ENCODE measurements around the gene RPS6KA2.

RPS6KA2 gene

GRCh38 chr6:166487148-166487547 lies 139.9 kb downstream of the RPS6KA2 start:
- peak overlapping the region; percentile 86 for H3K4me3 Mint-ChIP-seq
- H3K27ac Mint-ChIP-seq = peak overlapping the region; percentile 99
- peaks cover 24% of the 10 kb centered on the region for H3K4me1 Mint-ChIP-seq
- no peaks in the 10 kb centered on the region for H3K27me3 Mint-ChIP-seq
- H3K36me3 Mint-ChIP-seq = peaks cover 11% of the 10 kb centered on the region
- no peaks in the 10 kb centered on the region for H3K9me3 Mint-ChIP-seq

DNA sequence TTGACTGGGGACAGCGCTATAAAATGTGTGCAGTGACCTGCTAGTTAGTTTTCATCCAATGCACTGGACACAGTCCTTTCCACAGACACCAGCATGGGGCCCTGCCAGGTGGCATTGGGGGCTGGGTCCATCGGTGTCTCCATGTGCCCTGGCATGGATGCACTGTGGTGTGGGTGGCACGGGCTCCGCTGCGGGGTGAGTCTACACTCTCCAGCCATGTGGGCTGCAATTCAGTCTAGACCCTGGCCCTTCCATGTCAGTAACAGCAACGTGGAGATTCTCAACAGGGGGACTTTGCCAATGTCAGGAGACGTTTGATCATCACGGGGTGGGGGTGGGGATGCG lies 140.5 kb downstream of the RPS6KA2 start:
- H3K27ac Mint-ChIP-seq = no peak overlapping the region
- H3K4me1 Mint-ChIP-seq = peaks cover 24% of the 10 kb centered on the region
- H3K27me3 Mint-ChIP-seq = no peaks in the 10 kb centered on the region
- peaks cover 10% of the 10 kb centered on the region for H3K36me3 Mint-ChIP-seq
- no peaks in the 10 kb centered on the region for H3K9me3 Mint-ChIP-seq
- H3K4me3 Mint-ChIP-seq = no peak overlapping the region

DNA sequence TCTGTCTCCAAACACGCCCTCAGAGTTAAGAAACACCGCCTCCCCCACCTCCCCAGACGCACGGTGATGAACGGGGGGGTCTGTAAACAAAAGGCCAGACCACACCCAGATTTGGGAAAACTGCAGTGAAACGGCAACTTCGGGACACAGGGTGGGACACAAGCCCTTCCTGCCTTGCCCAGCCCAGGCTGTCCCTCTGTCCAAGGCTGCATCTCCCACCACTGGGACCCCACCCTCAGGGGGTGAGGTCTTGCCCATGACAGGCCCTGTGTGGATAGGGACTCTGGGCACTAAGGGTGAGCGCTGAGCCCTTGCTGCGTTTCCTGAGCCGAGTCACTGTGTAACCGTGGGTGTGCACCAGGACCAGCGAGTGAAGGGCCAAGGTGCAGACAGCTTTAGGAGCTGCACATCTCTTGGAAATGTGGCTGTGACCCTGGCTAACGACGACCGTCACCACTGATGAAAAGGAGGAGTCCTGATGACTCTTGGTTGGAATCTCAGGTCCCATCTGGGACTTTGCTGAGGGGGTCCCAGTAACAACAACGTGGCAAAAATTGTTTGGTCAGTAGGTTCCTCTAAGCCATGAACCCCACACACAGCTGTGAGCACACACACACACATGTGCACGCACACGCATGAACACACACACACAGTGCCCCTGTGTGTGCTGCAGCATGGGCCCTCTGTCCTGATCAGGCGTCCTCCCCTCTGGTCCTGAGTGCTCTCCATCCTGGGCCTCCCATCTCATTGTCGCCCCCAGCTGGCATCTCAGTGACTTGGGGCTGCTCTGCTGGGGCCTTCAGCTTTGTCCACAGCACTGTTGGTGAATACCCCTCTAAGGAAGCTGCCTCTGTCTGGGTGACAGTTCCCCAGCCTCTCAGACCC lies 141.2 kb downstream of the RPS6KA2 start:
- H3K27ac Mint-ChIP-seq = no peak overlapping the region

DNA sequence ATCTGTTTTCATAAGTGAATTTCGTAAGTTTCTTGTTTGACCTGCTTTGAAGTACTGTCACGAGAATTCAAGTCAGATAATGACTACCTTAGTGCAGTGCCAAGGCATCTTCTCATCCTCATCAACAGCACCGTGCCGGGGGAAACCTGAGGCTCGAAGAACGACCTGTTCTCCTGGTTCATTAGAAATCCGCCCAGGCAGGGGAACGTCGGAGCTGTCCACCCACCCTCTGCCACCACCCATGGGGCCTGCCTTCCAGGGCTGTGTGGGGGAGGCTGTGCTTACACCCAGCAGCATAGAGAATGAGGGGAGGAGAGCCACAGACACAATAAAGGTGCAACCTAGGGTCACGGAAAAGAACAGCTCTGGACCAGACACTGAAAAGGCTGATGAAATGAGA lies 142.2 kb downstream of the RPS6KA2 start:
- Mint-ChIP-seq H3K4me1 (peaks cover 21% of the 10 kb centered on the region), H3K27ac (no peak overlapping the region), H3K4me3 (no peak overlapping the region), H3K27me3 (no peaks in the 10 kb centered on the region), H3K9me3 (no peaks in the 10 kb centered on the region), H3K36me3 (peaks cover 8% of the 10 kb centered on the region)

More for the DNA sequence above, 141.2 kb downstream of the RPS6KA2 start:
- no peaks in the 10 kb centered on the region for H3K9me3 Mint-ChIP-seq
- peaks cover 9% of the 10 kb centered on the region for H3K36me3 Mint-ChIP-seq
- no peak overlapping the region for H3K4me3 Mint-ChIP-seq
- H3K27me3 Mint-ChIP-seq = no peaks in the 10 kb centered on the region
- peaks cover 24% of the 10 kb centered on the region for H3K4me1 Mint-ChIP-seq

GRCh38 chr6:166483573-166484250 lies 143.3 kb downstream of the RPS6KA2 start:
- Mint-ChIP-seq H3K27ac (no peak overlapping the region), H3K9me3 (no peaks in the 10 kb centered on the region), H3K27me3 (no peaks in the 10 kb centered on the region), H3K36me3 (peaks cover 8% of the 10 kb centered on the region), H3K4me1 (peaks cover 14% of the 10 kb centered on the region), H3K4me3 (no peak overlapping the region)

DNA sequence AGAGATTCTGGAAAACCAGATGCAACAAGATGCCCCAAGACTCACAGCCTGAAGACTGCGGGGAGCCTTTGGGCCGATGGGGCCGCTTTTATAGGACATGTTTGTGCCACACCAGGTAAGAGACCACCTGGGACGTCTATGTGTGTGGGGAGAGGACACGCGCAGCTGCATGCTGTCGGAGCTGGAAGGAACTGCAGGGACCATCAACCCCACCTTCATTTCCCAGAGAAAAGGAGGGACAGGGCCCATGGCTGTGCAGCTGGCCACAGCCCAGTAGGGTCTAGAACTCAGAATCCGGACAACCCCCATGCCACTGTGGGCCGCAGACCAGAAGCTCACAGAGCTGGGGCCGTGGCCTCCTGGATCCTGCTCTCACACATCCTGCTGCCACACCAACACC lies 144.0 kb downstream of the RPS6KA2 start:
- H3K4me1 Mint-ChIP-seq = peaks cover 10% of the 10 kb centered on the region

GRCh38 chr6:166478782-166479592 lies 148.1 kb downstream of the RPS6KA2 start:
- Mint-ChIP-seq H3K36me3 (peaks cover 2% of the 10 kb centered on the region), H3K27ac (no peak overlapping the region), H3K27me3 (no peaks in the 10 kb centered on the region), H3K9me3 (no peaks in the 10 kb centered on the region), H3K4me3 (no peak overlapping the region), H3K4me1 (peaks cover 5% of the 10 kb centered on the region)

More for the DNA sequence above, 144.0 kb downstream of the RPS6KA2 start:
- Mint-ChIP-seq H3K36me3 (peaks cover 7% of the 10 kb centered on the region), H3K4me3 (no peak overlapping the region), H3K27me3 (no peaks in the 10 kb centered on the region), H3K9me3 (no peaks in the 10 kb centered on the region), H3K27ac (no peak overlapping the region)

DNA sequence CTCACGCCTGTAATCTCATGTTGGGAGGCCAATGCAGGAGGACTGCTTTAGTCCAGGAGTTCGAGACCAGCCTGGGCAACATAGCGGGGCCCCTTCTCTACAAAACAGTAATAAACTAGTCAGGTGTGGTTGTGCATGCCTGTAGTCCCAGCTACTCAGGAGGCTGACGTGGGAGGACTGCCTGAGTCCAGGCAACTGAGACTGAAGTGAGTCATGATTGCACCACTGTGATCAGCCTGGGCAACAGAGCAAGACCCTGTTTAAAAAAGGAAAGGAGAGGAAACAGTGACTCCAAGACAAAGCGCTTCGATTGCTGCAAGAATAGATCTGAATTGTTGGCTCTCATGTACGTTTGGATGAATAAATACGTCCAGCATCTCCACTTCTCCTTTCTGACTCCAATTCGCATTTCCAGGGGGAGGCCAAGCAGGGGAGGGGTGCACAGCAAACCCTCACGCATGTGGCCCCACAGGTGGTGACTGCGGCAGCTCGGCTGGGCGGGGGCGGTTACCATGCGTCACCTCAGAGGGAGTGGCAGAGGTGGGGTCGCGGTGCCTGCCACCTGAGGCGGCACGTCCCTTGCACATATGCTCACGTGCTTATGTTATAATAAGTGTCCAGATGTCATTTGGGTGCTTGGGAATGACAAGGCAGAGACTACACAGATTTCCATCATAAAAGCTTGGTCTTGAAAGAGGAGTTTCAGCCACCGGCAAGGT lies 149.2 kb downstream of the RPS6KA2 start:
- no peak overlapping the region for H3K4me3 Mint-ChIP-seq
- H3K36me3 Mint-ChIP-seq = peaks cover 2% of the 10 kb centered on the region
- no peak overlapping the region for H3K27ac Mint-ChIP-seq
- H3K4me1 Mint-ChIP-seq = peaks cover 6% of the 10 kb centered on the region
- H3K27me3 Mint-ChIP-seq = no peaks in the 10 kb centered on the region
- no peaks in the 10 kb centered on the region for H3K9me3 Mint-ChIP-seq

DNA sequence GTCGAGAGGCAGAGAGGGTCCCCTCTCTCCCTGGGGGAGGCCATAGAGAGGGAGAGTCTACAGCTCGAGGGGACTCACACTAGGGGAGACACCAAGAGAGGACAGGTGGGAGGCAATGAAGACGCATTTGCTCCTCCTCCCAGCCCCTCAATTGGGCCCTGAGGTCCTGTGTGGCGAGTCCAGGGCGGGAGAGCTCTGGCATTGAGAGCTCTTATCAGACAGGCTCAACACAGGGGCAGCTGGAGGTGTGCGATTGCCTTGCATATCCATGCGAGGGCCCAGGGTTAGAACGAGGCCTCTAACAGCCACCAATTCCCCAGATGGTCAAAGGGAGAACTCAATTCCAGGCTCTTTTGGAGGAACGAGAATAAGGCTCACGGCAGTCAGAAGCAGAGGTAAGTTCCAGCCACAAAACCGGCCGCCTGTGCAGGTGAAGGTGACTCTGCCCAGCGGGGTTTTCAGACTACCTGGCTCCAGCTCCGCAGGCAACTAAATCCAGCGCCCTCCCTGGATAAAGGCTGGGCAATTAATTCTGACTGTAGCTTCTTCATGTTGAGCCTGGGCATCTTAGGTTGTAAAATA lies 150.3 kb downstream of the RPS6KA2 start:
- Mint-ChIP-seq H3K27me3 (no peaks in the 10 kb centered on the region), H3K4me3 (no peak overlapping the region), H3K4me1 (peaks cover 6% of the 10 kb centered on the region), H3K9me3 (no peaks in the 10 kb centered on the region), H3K36me3 (no peaks in the 10 kb centered on the region), H3K27ac (no peak overlapping the region)

DNA sequence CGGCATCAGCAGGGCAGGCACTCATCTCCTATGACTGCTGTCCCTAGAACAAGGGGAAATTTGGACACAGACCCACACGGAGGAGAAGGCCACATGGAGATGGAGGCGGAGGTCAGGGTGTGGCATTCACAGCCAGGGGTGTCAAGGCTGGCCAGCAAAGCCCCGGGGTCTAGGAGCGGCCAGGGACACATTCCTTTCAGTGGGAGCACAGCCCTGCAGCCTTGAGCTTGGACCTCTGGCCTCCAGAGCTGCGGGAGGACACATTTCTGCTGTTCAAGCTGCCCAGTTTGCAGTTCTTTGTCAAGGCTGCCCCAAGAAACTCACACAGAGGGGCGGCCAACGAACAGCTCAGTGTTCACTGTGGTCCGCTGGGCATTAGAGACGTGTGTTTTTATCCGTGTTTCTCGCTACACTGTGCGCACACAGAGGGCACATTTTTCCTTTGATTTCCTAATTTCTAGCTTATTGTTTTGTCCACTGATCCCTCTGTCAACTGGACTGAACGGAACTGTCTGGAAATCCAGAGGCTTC lies 150.9 kb downstream of the RPS6KA2 start:
- Mint-ChIP-seq H3K27ac (no peak overlapping the region), H3K9me3 (no peaks in the 10 kb centered on the region), H3K4me1 (peaks cover 6% of the 10 kb centered on the region), H3K4me3 (no peak overlapping the region), H3K36me3 (no peaks in the 10 kb centered on the region), H3K27me3 (no peaks in the 10 kb centered on the region)

DNA sequence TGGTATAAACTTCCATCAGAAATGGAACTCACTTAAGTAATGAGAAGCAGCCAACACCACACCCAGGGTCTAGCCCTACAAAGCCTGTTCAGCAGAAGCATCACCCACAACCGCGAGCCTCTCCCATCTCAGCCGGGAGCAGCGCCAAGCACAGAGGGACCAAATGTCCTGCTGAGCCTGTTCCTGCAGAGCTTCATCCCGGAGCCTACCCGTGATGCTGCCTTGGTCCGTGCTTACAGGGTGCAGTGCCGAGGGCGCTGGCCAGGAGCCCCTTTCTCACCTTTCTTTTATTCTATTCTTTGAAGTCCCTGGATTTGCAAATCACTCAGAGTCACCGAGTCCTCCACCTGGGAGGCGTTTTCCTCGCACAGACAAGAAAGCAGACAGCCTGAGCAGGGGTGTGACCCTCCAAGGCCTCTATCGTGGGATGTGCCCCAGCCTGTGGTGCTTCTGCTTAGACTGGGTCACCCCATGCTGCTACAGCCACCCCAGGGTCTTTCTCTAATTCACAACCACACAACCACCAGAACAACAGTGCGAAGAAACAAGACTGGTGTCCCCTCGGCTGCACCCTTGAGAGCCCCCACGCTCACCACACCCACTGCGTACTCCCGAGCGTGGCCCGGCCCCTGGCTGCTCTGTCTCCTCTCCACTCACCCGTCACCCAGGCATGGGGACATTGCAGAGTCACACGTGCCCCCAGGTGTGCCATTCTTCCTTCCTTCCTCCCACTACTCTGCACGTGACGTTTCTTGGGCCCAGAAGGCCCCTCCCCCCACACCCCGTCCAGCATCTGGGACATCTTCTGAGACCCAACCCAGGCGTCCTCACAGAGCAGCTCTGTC lies 152.1 kb downstream of the RPS6KA2 start:
- no peaks in the 10 kb centered on the region for H3K9me3 Mint-ChIP-seq
- H3K27ac Mint-ChIP-seq = no peak overlapping the region
- H3K36me3 Mint-ChIP-seq = no peaks in the 10 kb centered on the region
- H3K4me3 Mint-ChIP-seq = no peak overlapping the region
- H3K27me3 Mint-ChIP-seq = no peaks in the 10 kb centered on the region
- H3K4me1 Mint-ChIP-seq = peaks cover 6% of the 10 kb centered on the region

DNA sequence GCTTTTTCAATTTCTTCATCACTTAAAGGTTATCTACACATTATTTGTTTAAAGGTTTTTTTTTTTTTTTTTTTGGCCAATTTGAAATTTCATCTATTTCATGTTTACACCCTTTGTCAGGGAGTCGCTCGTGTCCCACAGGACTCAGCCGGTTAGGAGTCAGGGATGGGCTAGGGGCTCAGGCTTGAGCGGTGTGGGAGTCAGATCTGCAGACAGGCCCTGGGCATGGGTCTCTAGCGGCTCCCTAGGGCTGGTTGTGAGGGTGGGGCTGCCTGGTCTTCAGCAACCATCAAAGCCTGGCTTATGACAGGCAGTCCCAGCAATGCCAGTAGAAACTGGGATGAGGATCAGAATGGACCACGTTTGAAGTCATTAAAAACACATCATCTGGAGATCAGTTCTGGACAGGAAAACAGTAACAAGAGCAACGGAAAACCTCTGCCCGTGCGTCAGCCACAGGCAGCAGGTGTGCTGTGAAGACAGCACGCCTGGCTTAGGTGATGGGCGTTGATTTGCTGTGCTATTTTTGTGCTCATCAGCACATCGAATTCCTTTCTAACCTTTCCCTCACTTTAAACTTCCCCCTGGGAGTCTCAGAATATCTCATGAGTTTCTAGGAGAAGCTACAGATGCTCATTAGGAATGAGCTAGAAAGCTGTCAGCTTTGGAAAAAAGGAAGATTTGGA lies 153.0 kb downstream of the RPS6KA2 start:
- H3K4me1 Mint-ChIP-seq = peaks cover 6% of the 10 kb centered on the region
- H3K4me3 Mint-ChIP-seq = no peak overlapping the region
- H3K9me3 Mint-ChIP-seq = no peaks in the 10 kb centered on the region
- H3K27me3 Mint-ChIP-seq = no peaks in the 10 kb centered on the region
- no peaks in the 10 kb centered on the region for H3K36me3 Mint-ChIP-seq
- H3K27ac Mint-ChIP-seq = no peak overlapping the region

GRCh38 chr6:166472636-166473035 lies 154.4 kb downstream of the RPS6KA2 start:
- Mint-ChIP-seq H3K36me3 (no peaks in the 10 kb centered on the region), H3K27ac (no peak overlapping the region), H3K4me3 (no peak overlapping the region), H3K4me1 (peaks cover 6% of the 10 kb centered on the region), H3K27me3 (no peaks in the 10 kb centered on the region), H3K9me3 (no peaks in the 10 kb centered on the region)
